Small intestine (tissue), 7 donors: ENCODE measurements around the gene UNC45B. TPM values are rescaled to one million over a fixed set of nuclear protein-coding genes. Genes with fewer than 3 reads are reported as not detected.
"Not testable (repeated sequence)": the region's sequence is repeated elsewhere in the genome, so short reads cannot be mapped to it uniquely, and the experiment has no call there.

Experiments
- DNase-seq, 2 donors: peaks; one replicate each; pipeline versions ENCODE4 v3.0.0 to v3.0.0-alpha.2; 2013
- FAIRE-seq: peaks from 2 replicates; lab custom pipeline; 2012; peaks lifted over from hg19 to GRCh38; lab: Jason Lieb, UNC
- H3K27ac ChIP-seq, 3 donors: one replicate each; pipeline ENCODE4 v1.5.1; 2013; ENCODE audit warnings: low read length in 2 of 3, mild to moderate bottlenecking in 2 of 3, control low read depth in 1 of 3, inconsistent platforms in 1 of 3, low read depth in 1 of 3, moderate library complexity in 1 of 3
- H3K27me3 ChIP-seq, 3 donors: one replicate each; pipeline ENCODE4 v1.6.1; 2013; ENCODE audit warnings: low read length in 3 of 3, inconsistent platforms in 1 of 3; ENCODE audit not compliant: control insufficient read depth in 3 of 3, insufficient read depth in 3 of 3
- H3K36me3 ChIP-seq, 3 donors: one replicate each; pipeline ENCODE4 v1.6.1; 2013; ENCODE audit warnings: low read length in 3 of 3, inconsistent platforms in 1 of 3, low read depth in 1 of 3, mild to moderate bottlenecking in 1 of 3, moderate library complexity in 1 of 3; ENCODE audit not compliant: control insufficient read depth in 3 of 3, insufficient read depth in 2 of 3
- H3K4me1 ChIP-seq, 3 donors: one replicate each; pipeline ENCODE4 v1.6.1; 2013; ENCODE audit warnings: low read length in 2 of 3, inconsistent platforms in 1 of 3, low read depth in 1 of 3, mild to moderate bottlenecking in 1 of 3, moderate library complexity in 1 of 3; ENCODE audit not compliant: control insufficient read depth in 3 of 3, insufficient read depth in 2 of 3
- H3K4me3 ChIP-seq, 3 donors: one replicate each; pipeline ENCODE4 v1.5.1; 2013; ENCODE audit warnings: low read length in 3 of 3, control low read depth in 1 of 3, inconsistent platforms in 1 of 3, low read depth in 1 of 3, mild to moderate bottlenecking in 1 of 3, moderate library complexity in 1 of 3
- H3K9me3 ChIP-seq, 2 donors: one replicate each; pipeline ENCODE4 v1.6.1; 2013; ENCODE audit warnings: low read depth in 1 of 2, low read length in 1 of 2; ENCODE audit not compliant: control insufficient read depth in 2 of 2, insufficient read depth in 1 of 2
- WGBS, 3 donors: extraction: QIAGEN DNeasy Blood & Tissue Kit; methylation state at CpG; one replicate each; pipeline ENCODE4 v1.1.7; 2013; 5-methylcytosine and 5-hydroxymethylcytosine counted together
- polyA plus RNA-seq, 4 donors: library from polyadenylated mRNA; stranded (reverse) in 3 of 4; unstranded in 1 of 4; fragments of 200-250 nt in 3 of 4; fragments of 120-200 nt in 1 of 4; gene quantifications; one replicate each; pipeline versions ENCODE4 v1.2.1 to v1.2.3, GENCODE V29; 2013
- donor health status: healthy with polysubstance abuse.
- donor health status: control.
- donor health status: control.
- donor health status: Bipolar disorder and iron deficiency.
- donor health status: healthy.

The UNC45B gene
- polyA plus RNA-seq, 4 donors: 0.62 TPM; not detected in 3

DNA sequence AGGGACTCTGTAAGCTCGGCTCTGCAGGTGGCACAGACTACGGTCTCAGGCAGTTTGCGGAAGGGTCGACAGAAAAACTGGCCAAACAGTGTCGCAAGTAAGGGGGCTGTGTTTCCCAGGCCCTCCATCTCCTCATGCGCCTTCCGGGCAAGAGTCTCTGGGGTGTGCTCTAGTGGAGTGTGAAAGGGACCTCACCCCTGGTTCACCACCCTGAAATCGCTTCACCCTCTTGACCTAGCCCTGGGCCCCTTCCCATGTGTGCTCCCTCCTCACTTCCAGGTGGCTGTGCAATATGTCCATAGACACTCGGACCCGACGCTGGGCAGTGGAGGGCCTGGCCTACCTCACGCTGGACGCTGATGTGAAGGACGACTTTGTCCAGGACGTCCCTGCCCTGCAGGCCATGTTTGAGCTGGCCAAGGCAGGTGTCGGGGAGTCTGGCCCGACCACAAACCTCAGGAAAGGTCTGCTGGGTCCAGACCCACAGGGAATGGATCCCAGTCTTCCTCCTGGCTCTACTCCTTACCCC is 22.3 kb downstream of the UNC45B start:
- Histone ChIP-seq H3K4me3 (no peak overlapping the region), H3K27me3 (no peaks in the 10 kb centered on the region), H3K27ac (no peak overlapping the region), H3K4me1 (no peaks in the 10 kb centered on the region), H3K9me3 (no peaks in the 10 kb centered on the region), H3K36me3 (no peaks in the 10 kb centered on the region)
- 84 to 91% (median 85%) methylated on average over 17 of the region's 17 CpGs for WGBS, 3 donors
- DNase-seq: no peak
- no peak for FAIRE-seq

DNA sequence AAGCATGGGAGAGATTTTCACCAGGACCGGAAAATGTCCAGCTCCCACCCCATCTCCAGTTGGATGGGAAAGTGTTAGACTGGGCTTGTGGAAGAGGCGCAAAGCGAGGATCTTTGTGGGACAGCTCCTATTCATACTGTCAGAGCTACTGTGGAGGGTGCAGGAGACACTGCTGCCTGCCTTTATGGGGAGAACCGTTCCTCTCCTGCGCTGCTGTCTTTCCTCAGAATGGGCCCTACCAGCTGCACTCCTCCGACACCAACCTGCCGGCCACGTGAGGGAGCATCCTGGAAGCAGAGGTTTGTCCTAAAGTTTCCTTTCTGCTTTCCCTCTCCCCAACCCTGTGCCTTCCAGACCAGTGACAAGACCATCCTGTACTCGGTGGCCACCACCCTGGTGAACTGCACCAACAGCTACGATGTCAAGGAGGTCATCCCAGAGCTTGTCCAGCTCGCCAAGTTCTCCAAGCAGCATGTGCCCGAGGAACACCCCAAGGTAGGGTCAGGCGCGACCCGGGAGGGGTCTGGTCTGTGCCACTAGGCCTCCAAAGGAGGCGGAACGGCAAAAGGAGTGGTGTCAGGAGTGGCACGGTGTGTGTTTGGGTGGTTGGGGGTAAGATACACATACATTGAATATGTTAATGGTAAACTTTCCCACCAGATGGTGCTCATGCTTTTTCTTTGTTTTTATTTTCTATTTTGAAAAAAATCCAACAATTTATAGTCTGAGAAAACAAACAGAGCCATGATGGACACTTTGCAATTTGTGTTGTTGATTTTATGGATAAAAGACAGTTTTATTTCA is 23.6 kb downstream of the UNC45B start:
- no peaks in the 10 kb centered on the region for H3K36me3 ChIP-seq
- 64 to 73% (median 65%) methylated on average over 18 of the region's 18 CpGs for WGBS, 3 donors
- H3K27me3 ChIP-seq: peaks cover 0 to 2% (median 0%) of the 10 kb centered on the region in 3 donors
- peak in 1 of 2 donors; percentile 35 for DNase-seq
- H3K9me3 ChIP-seq: no peaks in the 10 kb centered on the region
- no peaks in the 10 kb centered on the region for H3K4me1 ChIP-seq
- H3K27ac ChIP-seq: no peak overlapping the region
- no peak overlapping the region for H3K4me3 ChIP-seq
- FAIRE-seq: no peak

DNA sequence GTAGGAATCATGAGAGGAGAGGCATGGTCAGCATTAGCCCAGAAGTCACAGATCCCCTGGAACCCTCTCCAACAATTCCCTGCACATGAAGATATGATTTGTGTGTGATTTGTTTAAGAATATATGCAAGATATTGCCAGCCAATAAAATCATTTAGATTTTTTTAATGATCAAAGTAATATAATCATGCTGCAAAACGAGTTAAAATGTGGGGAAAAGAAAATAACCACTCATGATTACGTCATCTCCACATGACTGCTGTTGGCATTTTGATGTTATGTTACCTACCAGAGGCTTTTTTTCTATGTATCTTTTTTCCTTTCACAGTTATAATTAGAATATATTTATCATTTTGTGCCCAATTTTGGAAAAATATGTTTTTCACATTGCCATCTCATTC is 24.2 kb downstream of the UNC45B start:
- H3K36me3 ChIP-seq: no peaks in the 10 kb centered on the region
- peaks cover 0 to 2% (median 0%) of the 10 kb centered on the region in 3 donors for H3K27me3 ChIP-seq
- DNase-seq (peak in 1 of 2 donors; percentile 7), FAIRE-seq (no peak)
- H3K4me3 ChIP-seq: no peak overlapping the region
- 23 to 42% (median 29%) methylated on average over 2 of the region's 2 CpGs for WGBS, 3 donors
- H3K4me1 ChIP-seq: no peaks in the 10 kb centered on the region
- H3K27ac ChIP-seq: no peak overlapping the region
- H3K9me3 ChIP-seq: no peaks in the 10 kb centered on the region

DNA sequence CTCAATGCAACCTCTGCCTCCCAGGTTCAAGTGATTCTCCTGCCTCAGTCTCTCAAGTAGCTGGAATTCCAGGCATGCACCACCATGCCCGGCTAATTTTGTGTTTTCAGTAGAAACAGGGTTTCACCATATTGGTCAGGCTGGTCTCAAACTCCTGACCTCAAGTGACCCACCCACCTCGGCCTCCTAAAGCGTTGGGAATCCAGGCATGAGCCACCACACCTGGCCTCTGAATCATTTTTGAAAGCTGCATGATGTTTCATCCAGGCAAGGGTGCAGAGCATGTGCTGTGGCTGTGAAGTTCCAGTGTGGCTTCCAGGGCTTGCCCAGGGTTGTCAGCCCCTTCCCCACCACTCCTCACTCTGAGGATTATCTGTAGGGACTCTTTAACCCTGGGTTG is 24.7 kb downstream of the UNC45B start:
- not testable (repeated sequence) for H3K36me3 ChIP-seq, DNase-seq, H3K27me3 ChIP-seq, H3K9me3 ChIP-seq, H3K4me3 ChIP-seq, FAIRE-seq, H3K4me1 ChIP-seq, H3K27ac ChIP-seq
- WGBS, 3 donors: 58 to 81% (median 76%) methylated on average over 3 of the region's 3 CpGs

DNA sequence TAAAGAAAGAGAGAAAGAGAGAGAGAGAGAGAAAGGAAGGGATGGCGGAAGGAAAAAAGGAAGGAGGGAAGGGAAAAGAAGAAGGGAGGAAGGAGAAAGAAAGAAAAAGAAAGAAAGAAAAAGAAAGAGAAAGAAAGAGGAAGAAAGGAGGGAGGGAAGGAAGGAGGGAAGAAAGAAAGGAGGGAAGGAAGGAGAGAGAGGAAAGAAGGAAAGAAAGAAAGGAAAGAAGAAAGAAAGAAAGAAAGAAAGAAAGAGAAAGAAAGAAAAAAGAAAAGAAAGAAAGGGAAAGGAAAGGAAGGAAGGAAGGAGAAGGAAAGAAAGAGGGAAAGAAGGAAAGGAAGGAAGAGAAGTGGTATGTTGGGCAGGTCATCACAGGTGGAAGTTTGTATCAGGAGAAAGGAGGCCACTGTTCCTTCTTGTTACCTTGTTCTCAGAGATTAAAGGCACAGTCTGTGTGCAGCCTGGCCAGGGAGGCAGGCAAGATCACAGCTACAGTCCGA is 27.3 kb downstream of the UNC45B start:
- no peak overlapping the region for H3K27ac ChIP-seq
- H3K4me3 ChIP-seq: no peak overlapping the region
- H3K9me3 ChIP-seq: no peaks in the 10 kb centered on the region
- no peaks in the 10 kb centered on the region for H3K36me3 ChIP-seq
- DNase-seq (no peak), FAIRE-seq (no peak)
- no peaks in the 10 kb centered on the region for H3K4me1 ChIP-seq
- peaks cover 0 to 2% (median 0%) of the 10 kb centered on the region in 3 donors for H3K27me3 ChIP-seq
- 84 to 92% (median 84%) methylated on average over 2 of the region's 2 CpGs for WGBS, 3 donors

DNA sequence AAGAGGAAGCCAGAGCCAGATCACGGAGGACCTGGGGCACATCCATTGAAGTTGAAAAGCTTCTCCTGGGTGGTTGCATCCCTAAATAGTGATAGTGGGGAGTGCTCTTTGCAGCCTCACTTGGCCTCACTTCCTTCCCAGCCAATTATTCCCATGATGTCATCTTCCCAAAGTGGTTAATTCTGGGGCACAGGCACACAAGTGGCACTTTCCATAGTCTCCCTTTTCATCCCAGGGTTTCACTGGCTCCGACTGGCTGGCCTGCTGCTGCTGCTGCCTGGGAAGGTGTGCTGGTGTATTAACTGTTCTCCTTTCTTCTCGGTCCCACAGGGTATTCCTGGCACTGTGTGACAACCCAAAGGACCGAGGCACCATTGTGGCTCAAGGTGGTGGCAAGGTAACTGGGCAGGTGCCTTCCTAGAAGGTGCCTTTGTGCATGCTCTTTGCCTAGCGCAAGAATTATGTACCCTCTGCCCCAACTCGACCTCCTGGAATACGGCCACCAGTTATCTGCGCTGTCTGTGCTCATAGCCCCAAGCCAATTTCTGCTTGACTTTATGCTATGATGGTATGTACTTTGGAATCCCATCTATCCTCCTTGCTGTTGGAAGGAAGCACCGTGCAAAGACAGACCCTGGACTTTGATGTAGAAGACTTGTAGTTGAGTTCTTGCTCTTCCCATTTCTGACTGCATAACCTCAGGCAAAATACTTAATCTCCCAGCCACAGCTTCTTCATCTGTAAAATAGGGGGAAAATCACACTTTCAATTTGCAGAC is 28.2 kb downstream of the UNC45B start:
- H3K27ac ChIP-seq: no peak overlapping the region
- peaks cover 0 to 2% (median 0%) of the 10 kb centered on the region in 3 donors for H3K27me3 ChIP-seq
- FAIRE-seq (no peak), DNase-seq (no peak)
- WGBS, 3 donors: 77 to 86% (median 84%) methylated on average over 8 to 9 of the region's 9 CpGs
- H3K4me1 ChIP-seq: no peaks in the 10 kb centered on the region
- H3K9me3 ChIP-seq: no peaks in the 10 kb centered on the region
- no peak overlapping the region for H3K4me3 ChIP-seq
- no peaks in the 10 kb centered on the region for H3K36me3 ChIP-seq

DNA sequence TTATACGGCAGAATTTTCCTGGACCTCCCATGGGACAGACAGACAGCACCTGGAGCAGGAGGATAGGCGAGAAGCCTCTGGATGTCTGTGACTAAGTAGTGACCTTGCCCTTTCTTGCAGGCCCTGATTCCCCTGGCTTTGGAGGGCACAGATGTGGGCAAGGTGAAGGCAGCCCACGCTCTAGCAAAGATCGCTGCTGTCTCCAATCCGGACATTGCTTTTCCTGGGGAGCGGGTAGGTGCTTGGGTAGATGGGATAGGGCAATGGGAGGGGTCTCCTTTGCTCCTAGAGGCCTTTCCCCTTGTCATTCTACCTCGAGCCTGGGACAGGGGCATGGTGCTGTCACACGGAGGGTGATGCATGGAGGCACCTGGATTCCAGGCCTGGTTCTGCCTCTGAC is 29.3 kb downstream of the UNC45B start:
- H3K4me1 ChIP-seq: no peaks in the 10 kb centered on the region
- DNase-seq (no peak), FAIRE-seq (no peak)
- 75 to 84% (median 77%) methylated on average over 8 of the region's 8 CpGs for WGBS, 3 donors
- no peak overlapping the region for H3K4me3 ChIP-seq
- no peaks in the 10 kb centered on the region for H3K36me3 ChIP-seq
- H3K9me3 ChIP-seq: no peaks in the 10 kb centered on the region
- H3K27me3 ChIP-seq: peaks cover 0 to 2% (median 0%) of the 10 kb centered on the region in 3 donors
- H3K27ac ChIP-seq: peak overlapping the region in 1 of 3 donors; percentile 7

DNA sequence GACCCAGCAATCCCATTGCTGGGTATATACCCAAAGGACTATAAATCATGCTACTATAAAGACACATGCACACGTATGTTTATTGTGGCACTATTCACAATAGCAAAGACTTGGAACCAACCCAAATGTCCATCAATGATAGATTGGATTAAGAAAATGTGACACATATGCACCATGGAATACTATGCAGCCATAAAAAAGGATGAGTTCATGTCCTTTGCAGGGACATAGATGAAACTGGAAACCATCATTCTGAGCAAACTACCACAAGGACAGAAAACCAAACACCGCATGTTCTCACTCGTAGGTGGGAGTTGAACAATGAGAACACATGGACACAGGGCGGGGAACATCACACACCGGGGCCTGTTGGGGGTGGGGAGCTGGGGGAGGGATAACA is 31.8 kb downstream of the UNC45B start:
- DNase-seq, FAIRE-seq, H3K36me3 ChIP-seq, H3K27ac ChIP-seq, H3K4me3 ChIP-seq, H3K4me1 ChIP-seq, H3K27me3 ChIP-seq, H3K9me3 ChIP-seq: not testable (repeated sequence)
- WGBS, 3 donors: 92 to 93% (median 92%) methylated on average over 5 of the region's 5 CpGs
